ENCODE data around the gene PRR18.

DNA sequence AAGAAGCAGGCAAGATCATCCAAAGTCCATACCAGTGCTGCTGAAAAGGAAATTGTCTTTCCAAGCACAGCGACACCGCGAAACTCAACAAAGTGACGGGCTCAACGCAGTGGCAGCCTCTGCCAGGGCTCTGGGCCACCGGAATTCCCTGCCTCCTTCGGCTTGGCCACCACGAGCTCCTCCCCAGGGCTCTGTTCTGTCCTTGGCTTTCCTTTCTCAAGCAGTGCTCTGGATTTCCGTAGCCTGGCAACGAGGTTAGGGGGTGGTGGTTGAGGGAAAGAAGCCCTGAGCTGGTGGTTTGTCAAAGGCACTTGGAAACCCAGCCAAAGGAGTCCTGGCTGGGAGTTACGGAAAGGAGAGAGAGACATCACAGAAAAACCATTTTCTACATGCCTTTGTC is 31.2 kb downstream of the PRR18 start:
- TF ChIP-seq POLR2A (IDR thresholded peaks at IDR 0.05): no peak
- TF ChIP-seq CTCF (IDR thresholded peaks at IDR 0.05): no peak
- TF ChIP-seq EP300 (IDR thresholded peaks at IDR 0.05): no peak
